AG08395 (cell line): ENCODE measurements around the gene RCAN3.

Experiments
- DNase-seq: peaks from one replicate; pipeline ENCODE4 v3.0.0; 2012; ENCODE audit warnings: mixed read lengths, low spot score

Gene RCAN3

GRCh38 chr1:24551290-24551959 is 48.8 kb downstream of the RCAN3 start:
- DNase-seq, result no peak

GRCh38 chr1:24551960-24552571 is 49.4 kb downstream of the RCAN3 start:
- no peak for DNase-seq

GRCh38 chr1:24553931-24554330 is 51.3 kb downstream of the RCAN3 start:
- DNase-seq, result no peak

- no peak for DNase-seq
These were observed 52.1 kb downstream of the RCAN3 start for GRCh38 chr1:24554714-24555113.

GRCh38 chr1:24555591-24556413 is 53.2 kb downstream of the RCAN3 start, which contains the start of gene NCMAP:
NCMAP (plus strand) TSS chr1:24556087; CDS start chr1:24595431, 39,344 bp downstream.
- DNase-seq, result no peak

GRCh38 chr1:24556414-24556795 is 53.8 kb downstream of the RCAN3 start:
- DNase-seq, result no peak

DNA sequence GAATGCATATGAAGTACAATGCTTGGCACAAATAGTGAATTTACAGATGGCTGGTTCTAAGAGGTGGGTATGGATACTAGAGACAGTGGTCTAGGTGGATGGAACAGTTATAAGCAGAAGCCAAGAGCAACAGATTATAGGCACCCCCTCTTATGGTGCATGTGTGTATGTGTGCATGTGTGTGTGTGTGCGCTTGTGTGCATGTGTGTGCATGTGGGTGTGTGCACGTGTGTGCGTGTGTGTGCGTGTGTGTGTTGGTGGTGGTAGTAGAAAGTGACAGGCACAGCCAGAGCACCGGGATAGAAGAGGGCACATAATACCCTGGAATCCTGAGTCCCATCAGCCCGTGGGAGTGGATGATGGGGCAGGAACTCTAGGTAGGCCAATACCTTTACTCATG is 54.6 kb downstream of the RCAN3 start:
- no peak for DNase-seq

DNA sequence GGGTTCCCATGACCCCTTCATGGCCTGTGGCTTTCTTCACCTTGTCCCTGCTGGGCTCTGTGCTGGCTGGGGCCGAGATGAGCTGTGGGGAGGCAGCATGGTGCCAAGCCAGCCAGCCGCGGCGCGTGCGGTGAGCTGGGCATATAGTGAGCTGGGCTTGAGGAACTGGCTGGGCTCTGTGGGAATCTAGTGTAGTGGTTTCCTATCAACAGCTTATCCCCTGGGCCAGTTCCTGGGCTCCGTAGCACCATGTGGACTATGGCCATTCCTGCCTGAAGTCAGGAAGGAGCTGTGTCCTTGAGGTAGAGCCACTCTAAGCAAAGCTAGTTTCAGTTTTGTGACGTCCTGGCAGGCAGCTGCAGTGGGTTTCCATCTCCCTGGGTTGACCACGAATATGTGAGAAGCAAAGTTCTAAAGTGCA is 55.1 kb downstream of the RCAN3 start:
- DNase-seq, result no peak

DNA sequence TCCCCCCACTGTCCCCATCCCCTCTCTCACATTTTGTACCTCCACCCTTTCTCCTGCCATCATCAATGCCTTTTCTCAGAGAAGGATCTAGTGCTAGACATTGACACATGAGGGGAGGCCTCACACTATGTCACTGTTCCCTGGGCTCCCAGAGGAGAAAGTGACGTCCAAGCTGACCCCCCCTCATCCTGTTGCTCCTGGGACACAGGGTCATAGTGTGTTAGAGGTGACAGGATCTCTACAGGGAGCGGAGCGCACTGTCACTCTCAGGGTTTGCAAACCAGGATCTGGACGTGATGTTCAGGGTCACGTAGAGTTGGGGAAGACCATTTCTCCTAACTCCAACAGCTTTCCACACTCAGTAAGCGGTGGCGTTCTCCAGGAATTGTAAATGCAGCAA is 55.8 kb downstream of the RCAN3 start:
- DNase-seq, result no peak

DNA sequence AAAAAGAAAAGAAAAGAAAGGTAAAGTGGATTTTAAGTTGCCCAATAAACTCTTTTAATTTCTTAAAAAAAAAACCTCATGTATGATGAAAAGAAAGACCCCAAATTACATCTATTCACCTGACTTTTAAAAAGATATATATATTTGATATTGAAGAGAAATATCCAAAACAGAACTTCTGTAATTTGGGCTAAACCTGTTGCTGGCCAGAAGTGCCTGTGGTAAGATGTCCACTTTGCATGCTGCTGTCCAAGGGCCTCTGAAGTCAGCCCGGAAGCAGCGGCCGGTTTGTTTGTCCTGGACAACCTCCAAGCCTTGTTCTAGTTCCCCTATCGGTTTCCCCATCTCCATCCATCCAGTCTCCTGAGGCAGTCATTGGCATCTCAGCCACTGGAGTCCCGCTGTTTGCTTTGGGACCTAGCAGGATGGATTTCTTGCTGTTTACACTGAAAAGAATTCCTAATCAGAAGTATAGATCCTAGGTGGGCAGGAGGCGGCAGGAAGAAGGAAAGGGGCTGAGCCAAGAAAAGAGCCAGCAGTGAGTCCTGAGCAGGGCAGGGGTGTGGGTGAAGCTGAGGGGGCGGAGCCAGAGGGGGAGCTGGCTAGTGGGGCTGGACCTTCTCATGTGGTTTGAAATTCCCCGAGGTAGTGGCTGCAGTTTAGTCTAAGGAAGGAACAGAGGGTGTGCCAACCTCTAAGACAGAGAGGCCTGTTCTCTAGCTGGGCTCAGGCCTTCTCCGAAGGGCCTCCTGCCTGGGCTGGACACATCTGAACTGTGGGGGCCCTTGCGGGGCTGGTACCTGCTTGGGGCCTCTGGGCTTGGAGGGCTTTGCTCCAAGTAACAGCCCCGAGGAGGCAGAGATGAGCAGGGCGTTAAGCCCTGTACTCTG is 56.5 kb downstream of the RCAN3 start:
- DNase-seq, result peak; percentile 52

DNA sequence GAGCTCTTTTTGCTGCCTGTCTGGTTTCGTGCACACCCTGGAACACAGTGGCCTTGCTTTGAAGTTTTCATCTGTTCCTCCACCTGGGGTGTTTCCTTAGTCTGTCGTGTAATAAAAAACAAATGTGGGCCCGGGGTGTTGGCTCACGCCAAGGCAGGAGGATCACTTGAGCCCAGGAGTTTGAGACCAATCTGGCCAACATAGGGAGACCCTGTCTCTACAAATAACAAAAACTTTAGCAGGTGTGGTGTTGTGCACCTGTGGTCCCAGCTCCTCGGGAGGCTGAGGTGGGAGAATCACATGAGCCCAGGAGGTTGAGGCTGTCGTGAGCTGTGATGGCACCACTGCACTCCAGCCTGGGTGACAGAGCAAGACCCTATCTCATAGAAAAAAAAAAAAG is 57.7 kb downstream of the RCAN3 start:
- DNase-seq, result no peak

DNA sequence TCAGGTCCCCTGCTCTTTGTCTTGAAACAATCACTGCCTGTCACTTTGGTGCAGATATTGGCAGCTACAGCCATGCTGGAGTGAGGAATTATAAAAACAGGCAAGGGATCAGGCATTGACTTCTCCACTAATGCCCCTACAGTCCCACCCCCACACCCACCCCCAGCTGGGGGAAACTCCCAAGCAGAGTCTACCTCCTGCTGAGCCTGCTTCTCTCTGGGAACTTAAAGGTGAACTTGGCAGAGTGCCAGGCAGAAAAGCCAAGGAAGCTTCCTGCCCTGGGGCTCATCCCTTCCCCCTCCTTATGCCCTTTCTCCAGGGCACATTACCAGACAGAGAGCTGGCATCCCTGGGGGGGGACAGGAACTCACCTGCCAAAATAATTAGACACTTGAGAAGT is 60.0 kb downstream of the RCAN3 start:
- no peak for DNase-seq

DNA sequence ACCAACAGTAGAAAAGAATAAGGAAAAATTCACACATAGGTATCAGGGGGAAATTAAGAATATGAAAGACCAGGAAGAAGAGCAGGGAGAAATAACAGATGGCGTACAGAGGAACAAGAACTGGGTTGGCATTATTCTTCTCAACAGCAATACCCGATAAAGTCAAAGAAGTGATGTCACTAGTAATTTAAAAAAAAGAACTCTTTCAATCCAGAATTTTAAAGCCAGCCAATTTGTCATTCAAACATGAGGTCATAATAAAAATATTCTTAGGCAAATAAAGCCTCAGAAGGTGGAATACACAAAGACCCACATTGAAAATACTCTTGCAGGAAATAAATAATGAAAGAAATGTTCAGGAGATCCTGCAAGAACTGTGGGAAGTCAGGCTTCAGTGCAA is 62.1 kb downstream of the RCAN3 start:
- DNase-seq, result no peak

DNA sequence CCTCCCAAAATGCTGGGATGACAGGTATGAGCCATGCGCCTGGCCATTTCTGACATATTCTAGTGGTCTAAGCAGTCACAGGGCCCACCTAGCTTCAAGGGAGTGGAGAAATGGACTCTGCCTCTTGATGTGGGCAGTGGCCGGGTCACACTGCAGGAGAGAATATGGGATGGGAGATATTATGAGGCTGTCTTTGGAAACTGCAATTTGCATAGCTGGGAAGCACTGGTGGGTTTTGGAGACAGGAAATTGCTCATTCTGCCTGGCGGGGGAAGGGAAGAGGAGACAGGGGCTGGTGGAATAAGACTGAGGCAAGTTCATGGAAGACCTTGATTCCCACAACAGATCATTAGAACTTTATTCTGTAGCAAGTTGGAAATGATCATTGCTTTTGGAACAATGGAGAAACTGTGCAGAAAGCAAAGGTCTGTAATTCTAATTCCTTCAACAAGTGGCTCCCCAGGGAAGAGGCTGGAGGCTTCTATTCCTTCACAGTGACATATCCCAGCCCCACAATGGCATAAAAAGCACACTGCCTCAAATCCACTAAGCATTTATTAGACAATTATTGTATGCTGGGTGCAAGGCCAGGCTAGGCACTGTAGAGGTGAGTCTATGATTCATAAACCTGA is 63.7 kb downstream of the RCAN3 start:
- DNase-seq, result no peak

DNA sequence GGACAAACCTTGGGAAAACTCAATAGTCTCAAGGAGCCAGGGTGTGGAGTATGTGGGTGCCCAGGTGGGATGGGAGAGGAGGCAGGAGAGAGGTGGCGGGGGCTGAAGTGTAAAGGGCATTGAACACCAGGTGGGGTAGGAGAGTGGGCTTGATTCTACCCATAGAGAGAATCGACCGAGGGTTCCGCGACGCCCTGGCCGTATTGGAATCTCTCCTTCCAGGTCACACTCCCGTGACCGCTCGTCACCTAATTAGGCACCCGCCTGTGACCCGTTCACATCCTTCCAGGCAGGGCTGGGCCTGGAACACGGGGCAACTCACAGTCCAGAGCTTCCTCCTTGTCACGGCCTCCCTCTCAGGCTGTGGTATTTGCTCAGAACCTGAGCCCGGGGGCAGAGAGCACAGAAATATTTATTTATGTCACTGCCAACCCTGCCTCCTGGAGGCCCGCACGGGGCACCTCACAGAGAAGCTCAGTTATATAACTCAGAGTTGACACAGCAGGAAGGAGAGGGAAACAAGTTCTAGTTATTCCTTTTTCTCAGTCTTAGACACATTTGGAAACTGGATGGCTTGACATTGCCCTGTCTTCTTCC is 65.3 kb downstream of the RCAN3 start:
- DNase-seq, result no peak

DNA sequence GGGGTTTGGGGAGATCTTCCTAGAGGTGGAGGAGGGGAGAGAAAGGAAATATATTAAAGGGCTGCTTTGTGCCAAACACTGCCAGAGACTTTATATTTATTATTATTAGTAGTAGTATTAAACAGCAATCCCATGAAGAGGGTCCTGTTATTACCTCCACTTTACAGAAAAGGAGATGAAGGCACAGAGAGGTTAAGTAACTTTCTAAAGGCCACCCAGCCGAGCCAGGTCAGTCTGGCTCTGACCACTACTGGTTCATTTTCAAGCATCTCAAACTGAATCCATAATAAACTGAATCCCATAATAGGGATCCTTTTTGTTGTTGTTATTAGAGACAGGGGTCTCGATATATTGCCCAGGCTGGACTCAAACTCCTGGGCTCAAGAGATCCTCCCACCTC is 65.8 kb downstream of the RCAN3 start:
- no peak for DNase-seq

DNA sequence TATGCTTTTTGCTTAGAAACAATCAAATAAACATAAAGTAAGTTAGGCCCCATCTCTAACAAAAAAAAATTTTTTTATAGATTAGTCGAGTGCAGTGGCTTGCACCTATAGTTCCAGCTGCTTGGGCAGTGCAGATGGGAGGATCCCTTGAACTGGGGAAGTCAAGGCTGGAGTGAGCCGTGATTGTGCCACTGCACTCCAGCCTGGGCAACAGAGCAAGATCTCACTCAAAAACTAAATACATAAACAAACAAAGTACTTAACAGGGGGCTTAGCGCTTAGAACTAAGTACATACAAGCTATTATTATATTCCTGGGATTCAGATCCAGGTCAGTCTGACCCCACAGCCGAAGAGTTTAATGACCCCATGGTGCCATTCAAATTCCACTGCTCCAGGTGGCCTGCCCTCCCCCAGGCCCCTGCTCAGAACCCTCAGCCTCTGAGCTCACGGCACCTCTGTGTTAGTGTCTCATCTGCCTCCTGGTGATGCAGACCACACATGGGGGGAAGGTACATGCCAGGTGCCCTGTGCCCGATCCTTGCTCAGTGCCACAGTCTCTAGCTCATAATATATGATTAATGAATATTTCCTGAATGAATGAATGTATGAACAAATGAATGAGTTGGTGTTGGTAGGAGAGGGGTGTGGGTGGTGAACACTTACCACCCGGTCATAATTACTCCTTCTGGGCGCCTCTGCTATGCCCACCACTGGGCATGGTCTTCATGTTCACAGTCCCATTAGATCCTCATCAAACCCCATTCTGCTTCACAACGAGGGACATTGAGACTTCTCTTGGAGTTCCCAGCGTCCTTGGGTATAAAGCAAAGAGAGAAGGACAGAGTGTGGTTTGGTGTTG is 67.9 kb downstream of the RCAN3 start:
- no peak for DNase-seq

- DNase-seq, result no peak
These were observed 69.7 kb downstream of the RCAN3 start for GRCh38 chr1:24572301-24572700.

- no peak for DNase-seq
These were observed 73.4 kb downstream of the RCAN3 start for GRCh38 chr1:24575905-24576587.

- DNase-seq, result no peak
These were observed 76.2 kb downstream of the RCAN3 start for GRCh38 chr1:24578846-24579245.
